ENCODE data around the gene BLNK. TPM values are rescaled to one million over a fixed set of nuclear protein-coding genes. Genes with fewer than 3 reads are reported as not detected.
A peak's percentile ranks its signal among the peaks of the same experiment; 100 is the strongest.

BLNK gene
- total RNA-seq, 1 experiment from 2014 or later: 1.1 TPM

DNA sequence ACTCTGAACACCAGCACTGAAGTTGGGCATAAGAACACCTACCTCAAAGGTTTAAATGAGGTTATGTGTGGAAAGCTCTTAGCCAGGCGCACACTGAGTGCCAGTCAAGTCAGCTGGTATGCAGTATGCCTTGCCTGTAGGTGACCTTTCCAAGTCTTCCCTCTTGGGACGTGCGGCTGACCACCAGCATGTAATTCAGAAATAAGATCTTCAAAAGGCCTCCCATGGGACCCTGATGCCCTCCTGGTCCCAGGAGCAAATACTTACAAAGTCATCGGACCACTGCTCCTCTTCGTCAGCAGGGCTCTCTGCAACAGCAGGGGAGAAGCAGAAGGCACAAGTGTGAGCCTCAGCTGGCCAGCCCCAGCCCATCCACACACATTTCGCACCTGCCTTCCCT, 40.8 kb downstream of the BLNK start:
- TF ChIP-seq, protein P1, sequence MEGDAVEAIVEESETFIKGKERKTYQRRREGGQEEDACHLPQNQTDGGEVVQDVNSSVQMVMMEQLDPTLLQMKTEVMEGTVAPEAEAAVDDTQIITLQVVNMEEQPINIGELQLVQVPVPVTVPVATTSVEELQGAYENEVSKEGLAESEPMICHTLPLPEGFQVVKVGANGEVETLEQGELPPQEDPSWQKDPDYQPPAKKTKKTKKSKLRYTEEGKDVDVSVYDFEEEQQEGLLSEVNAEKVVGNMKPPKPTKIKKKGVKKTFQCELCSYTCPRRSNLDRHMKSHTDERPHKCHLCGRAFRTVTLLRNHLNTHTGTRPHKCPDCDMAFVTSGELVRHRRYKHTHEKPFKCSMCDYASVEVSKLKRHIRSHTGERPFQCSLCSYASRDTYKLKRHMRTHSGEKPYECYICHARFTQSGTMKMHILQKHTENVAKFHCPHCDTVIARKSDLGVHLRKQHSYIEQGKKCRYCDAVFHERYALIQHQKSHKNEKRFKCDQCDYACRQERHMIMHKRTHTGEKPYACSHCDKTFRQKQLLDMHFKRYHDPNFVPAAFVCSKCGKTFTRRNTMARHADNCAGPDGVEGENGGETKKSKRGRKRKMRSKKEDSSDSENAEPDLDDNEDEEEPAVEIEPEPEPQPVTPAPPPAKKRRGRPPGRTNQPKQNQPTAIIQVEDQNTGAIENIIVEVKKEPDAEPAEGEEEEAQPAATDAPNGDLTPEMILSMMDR (IDR thresholded peaks at IDR 0.05; ENCODE audit: unreplicated experiment): no peak
- CTCF ChIA-PET: interaction anchor here (0.8 to 7.7 kb wide), 33 partner anchors 8 to 323 kb away, joined by 3 to 250 read pairs (median 8); partner anchors contain the start of gene BLNK
- no peaks in the 10 kb centered on the region for H3K36me3 Mint-ChIP-seq (ENCODE audit: insufficient read depth, unreplicated experiment)

DNA sequence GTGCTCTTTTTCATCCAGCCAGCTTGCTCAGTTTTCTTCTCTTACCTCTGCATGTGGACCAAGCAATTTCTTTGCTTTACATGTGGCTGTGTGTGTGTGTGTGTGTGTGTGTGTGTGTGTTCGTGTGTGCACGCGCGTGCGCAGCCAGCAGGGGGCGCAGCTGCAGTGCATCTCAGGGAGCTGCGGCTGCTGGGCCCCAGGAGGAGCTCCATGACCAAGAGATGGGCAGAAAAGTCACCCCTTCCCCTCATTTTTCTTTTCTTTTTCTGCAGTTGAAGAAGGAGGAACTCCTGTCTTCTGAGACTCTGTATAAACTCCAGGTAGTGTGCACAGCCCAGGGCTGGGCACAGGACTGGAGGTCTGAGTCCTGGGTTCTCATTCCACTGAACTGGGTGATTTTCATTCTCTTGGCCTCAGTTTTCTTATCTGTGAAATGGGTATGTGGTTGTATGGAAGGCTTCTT, 41.8 kb downstream of the BLNK start:
- no TSS peak for BruUV-seq (replicated peaks)
- ChIA-PET POLR2A (interaction anchor here (0.6 to 1.4 kb wide), 8 partner anchors 42 to 1997 kb away, joined by 3 to 6 read pairs (median 4); partner anchors contain the start of gene BLNK), CTCF (interaction anchor here (0.5 to 7.7 kb wide), 84 partner anchors 9 to 1349 kb away, joined by 3 to 250 read pairs (median 4); partner anchors contain the start of genes BLNK and CCNJ)
- Mint-ChIP-seq H3K36me3 (ENCODE audit: insufficient read depth, unreplicated experiment) (no peaks in the 10 kb centered on the region), H3K4me3 (ENCODE audit: unreplicated experiment) (no peak overlapping the region), H3K27ac (ENCODE audit: low read depth, unreplicated experiment) (no peak overlapping the region), H3K4me1 (ENCODE audit: insufficient read depth, unreplicated experiment) (no peaks in the 10 kb centered on the region), H3K27me3 (ENCODE audit: insufficient read depth, unreplicated experiment) (no peaks in the 10 kb centered on the region), H3K9me3 (ENCODE audit: unreplicated experiment) (no peaks in the 10 kb centered on the region)
- peak; percentile 71 for DNase-seq (ENCODE audit: unreplicated experiment)
- TF ChIP-seq, protein P1 (IDR thresholded peaks at IDR 0.05; ENCODE audit: unreplicated experiment): peak; percentile 73
- intact Hi-C loops (cut with micrococcal nuclease): loop anchor here (1.0 to 2.0 kb wide), 2 partner anchors 64 to 213 kb away; no protein-coding TSS in a partner anchor

More for the DNA sequence above, 40.8 kb downstream of the BLNK start:
- POLR2A ChIA-PET: no interaction called here
- no peaks in the 10 kb centered on the region for H3K27me3 Mint-ChIP-seq (ENCODE audit: insufficient read depth, unreplicated experiment)
- H3K4me3 Mint-ChIP-seq (ENCODE audit: unreplicated experiment): no peak overlapping the region
- DNase-seq (ENCODE audit: unreplicated experiment): no peak
- no peaks in the 10 kb centered on the region for H3K4me1 Mint-ChIP-seq (ENCODE audit: insufficient read depth, unreplicated experiment)
- intact Hi-C loops (cut with micrococcal nuclease): no loop called here
- no peak overlapping the region for H3K27ac Mint-ChIP-seq (ENCODE audit: low read depth, unreplicated experiment)
- H3K9me3 Mint-ChIP-seq (ENCODE audit: unreplicated experiment): no peaks in the 10 kb centered on the region
- BruUV-seq (replicated peaks): no TSS peak

DNA sequence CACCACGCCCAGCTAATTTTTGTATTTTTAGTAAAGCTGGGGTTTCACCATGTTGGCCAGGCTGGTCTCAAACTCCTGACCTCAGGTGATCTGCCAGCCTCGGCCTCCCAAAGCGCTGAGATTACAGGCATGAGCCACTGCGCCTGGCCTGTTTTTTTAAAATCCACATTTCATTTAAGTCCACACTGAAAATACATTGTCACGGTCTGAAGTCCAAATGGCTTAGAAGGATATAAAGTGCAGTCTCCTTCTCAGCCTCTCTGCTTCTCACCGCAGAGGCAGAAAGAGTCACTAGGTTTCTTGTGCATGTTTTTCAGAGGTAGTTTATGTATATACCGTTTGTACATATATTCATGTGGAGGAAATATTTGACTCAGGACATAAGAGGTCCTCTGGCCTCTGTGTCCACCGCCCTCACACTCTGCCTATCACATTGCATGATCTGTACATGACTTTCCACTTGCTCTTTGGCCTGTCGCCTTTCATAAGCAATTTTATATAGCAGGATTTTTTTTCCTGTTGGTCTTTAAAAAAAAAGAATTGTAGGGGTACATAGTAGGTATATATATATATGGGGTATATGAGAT, 42.9 kb downstream of the BLNK start:
- H3K4me3 Mint-ChIP-seq (ENCODE audit: unreplicated experiment): no peak overlapping the region
- no peaks in the 10 kb centered on the region for H3K4me1 Mint-ChIP-seq (ENCODE audit: insufficient read depth, unreplicated experiment)
- intact Hi-C loops (cut with micrococcal nuclease): loop anchor here (2.0 kb wide), 1 partner anchor 212 kb away; no protein-coding TSS in a partner anchor
- no peaks in the 10 kb centered on the region for H3K9me3 Mint-ChIP-seq (ENCODE audit: unreplicated experiment)
- ChIA-PET POLR2A (interaction anchor here (1.3 to 1.4 kb wide), 3 partner anchors 48 to 65 kb away, joined by 3 to 5 read pairs (median 3); no protein-coding TSS in a partner anchor), CTCF (interaction anchor here (0.6 to 7.7 kb wide), 44 partner anchors 9 to 470 kb away, joined by 3 to 250 read pairs (median 5); partner anchors contain the start of gene BLNK)
- H3K27ac Mint-ChIP-seq (ENCODE audit: low read depth, unreplicated experiment): no peak overlapping the region
- no TSS peak for BruUV-seq (replicated peaks)
- TF ChIP-seq, protein P1 (IDR thresholded peaks at IDR 0.05; ENCODE audit: unreplicated experiment): no peak
- H3K36me3 Mint-ChIP-seq (ENCODE audit: insufficient read depth, unreplicated experiment): no peaks in the 10 kb centered on the region
- DNase-seq (ENCODE audit: unreplicated experiment): no peak
- H3K27me3 Mint-ChIP-seq (ENCODE audit: insufficient read depth, unreplicated experiment): no peaks in the 10 kb centered on the region

DNA sequence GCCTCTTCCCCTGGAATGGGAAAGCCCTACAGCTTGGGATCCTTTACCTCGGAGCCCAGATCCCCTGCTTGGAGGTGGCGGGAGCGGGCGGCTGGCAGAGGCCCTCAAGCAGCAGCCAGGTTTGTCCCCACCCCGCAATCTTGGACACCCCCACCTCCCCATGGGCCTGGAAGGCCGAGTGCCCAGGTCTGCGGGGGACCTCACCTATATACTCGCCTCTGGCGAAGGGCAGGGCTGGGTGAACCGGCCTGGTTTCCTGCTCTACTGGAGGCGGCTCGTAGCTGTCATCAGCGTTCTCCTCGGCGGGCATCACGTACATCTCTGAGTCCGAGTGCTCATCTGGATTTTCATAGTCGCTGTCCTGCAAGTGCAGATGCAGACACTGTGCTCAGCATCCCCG, 44.2 kb downstream of the BLNK start:
- intact Hi-C loops (cut with micrococcal nuclease): no loop called here
- no TSS peak for BruUV-seq (replicated peaks)
- TF ChIP-seq, protein P1 (IDR thresholded peaks at IDR 0.05; ENCODE audit: unreplicated experiment): no peak
- Mint-ChIP-seq H3K9me3 (ENCODE audit: unreplicated experiment) (no peaks in the 10 kb centered on the region), H3K27ac (ENCODE audit: low read depth, unreplicated experiment) (no peak overlapping the region), H3K4me3 (ENCODE audit: unreplicated experiment) (no peak overlapping the region), H3K27me3 (ENCODE audit: insufficient read depth, unreplicated experiment) (no peaks in the 10 kb centered on the region), H3K4me1 (ENCODE audit: insufficient read depth, unreplicated experiment) (no peaks in the 10 kb centered on the region), H3K36me3 (ENCODE audit: insufficient read depth, unreplicated experiment) (no peaks in the 10 kb centered on the region)
- DNase-seq (ENCODE audit: unreplicated experiment): no peak
- ChIA-PET CTCF (interaction anchor here (1.0 to 7.7 kb wide), 4 partner anchors 40 to 210 kb away, joined by 3 to 250 read pairs (median 4); no protein-coding TSS in a partner anchor), POLR2A (no interaction called here)

All from MCF 10A (cell line).